ENCODE data around the gene HDLBP.

DNA sequence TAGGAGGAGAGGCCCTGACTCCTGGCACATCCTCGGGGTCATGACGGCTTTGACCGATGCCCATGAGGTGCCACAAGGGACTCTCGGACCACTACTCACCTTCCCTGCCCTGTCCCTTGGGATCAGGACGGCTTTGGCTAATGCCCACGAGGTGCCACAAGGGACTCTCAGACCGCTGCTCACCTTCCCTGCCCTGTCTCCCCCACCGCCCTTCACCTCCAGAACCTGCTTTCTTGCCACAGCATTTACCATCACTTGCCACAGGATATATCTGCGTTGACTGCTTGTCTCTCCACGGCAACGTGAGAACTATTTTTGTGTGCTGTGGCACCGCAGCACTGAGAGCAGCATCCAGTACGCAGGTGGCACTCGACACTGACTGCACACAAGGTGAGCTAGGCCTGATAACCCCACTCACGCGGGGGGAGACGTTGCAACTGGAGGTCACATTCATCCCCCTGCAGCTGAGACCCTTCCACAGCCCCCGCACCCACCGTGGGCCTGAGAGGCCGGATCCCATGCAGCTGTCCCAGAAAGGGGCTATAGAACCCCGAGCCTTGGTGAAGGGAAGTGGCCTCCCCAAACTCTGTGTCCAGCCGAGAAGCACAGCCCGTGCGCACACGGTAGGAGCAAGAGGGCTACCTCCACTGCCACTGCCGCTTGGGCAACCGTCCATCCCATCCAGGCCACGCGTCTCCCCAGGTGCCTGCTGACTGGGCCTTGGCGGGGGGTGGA, 79.4 kb downstream of the HDLBP start:
- TF ChIP-seq, protein P1, sequence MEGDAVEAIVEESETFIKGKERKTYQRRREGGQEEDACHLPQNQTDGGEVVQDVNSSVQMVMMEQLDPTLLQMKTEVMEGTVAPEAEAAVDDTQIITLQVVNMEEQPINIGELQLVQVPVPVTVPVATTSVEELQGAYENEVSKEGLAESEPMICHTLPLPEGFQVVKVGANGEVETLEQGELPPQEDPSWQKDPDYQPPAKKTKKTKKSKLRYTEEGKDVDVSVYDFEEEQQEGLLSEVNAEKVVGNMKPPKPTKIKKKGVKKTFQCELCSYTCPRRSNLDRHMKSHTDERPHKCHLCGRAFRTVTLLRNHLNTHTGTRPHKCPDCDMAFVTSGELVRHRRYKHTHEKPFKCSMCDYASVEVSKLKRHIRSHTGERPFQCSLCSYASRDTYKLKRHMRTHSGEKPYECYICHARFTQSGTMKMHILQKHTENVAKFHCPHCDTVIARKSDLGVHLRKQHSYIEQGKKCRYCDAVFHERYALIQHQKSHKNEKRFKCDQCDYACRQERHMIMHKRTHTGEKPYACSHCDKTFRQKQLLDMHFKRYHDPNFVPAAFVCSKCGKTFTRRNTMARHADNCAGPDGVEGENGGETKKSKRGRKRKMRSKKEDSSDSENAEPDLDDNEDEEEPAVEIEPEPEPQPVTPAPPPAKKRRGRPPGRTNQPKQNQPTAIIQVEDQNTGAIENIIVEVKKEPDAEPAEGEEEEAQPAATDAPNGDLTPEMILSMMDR (IDR thresholded peaks at IDR 0.05 in 4 of 5, conservative IDR thresholded peaks at IDR 0.05 in 1 of 5) = no peak
- no peak for TF ChIP-seq POLR2A (IDR thresholded peaks at IDR 0.05)

All from gastrocnemius medialis (tissue), 4 donors.